Upper lobe of left lung (tissue), 6 donors: ENCODE data around the gene RXRB. TPM values are rescaled to one million over a fixed set of nuclear protein-coding genes. Genes with fewer than 3 reads are reported as not detected.

Experiments used
- ATAC-seq, 2 donors: fragments of 200-7000 bp; cut with Tn5 transposase; one replicate each; pipeline ENCODE4 v1.9.1; 2022; ENCODE audit warnings: mild to moderate bottlenecking in 2 of 2, moderate library complexity in 2 of 2; ENCODE audit not compliant: low FRiP score in 2 of 2
- DNase-seq, 2 donors: peaks; one replicate each; pipeline ENCODE4 v3.0.0-alpha.2; 2019 to 2020
- H3K27ac ChIP-seq, 4 donors: fragments of 200-600 bp; sonication (generic); one replicate each; pipeline ENCODE4 v1.5.1; 2016 to 2019
- H3K27me3 ChIP-seq, 4 donors: fragments of 200-600 bp; sonication (generic); one replicate each; pipeline ENCODE4 v1.5.1; 2017 to 2019
- H3K36me3 ChIP-seq, 4 donors: fragments of 200-600 bp; sonication (generic); one replicate each; pipeline ENCODE4 v1.5.1; 2016 to 2019
- H3K4me1 ChIP-seq, 4 donors: fragments of 200-600 bp; sonication (generic); one replicate each; pipeline ENCODE4 v1.5.1; 2018 to 2019
- H3K4me3 ChIP-seq, 4 donors: fragments of 200-600 bp; sonication (generic); one replicate each; pipeline ENCODE4 v1.5.1; 2017 to 2019; ENCODE audit warnings: mild to moderate bottlenecking in 2 of 4, moderate library complexity in 1 of 4
- H3K9me3 ChIP-seq, 4 donors: fragments of 200-600 bp; sonication (generic); one replicate each; pipeline ENCODE4 v1.5.1; 2018 to 2019
- EP300 ChIP-seq, 4 donors: sonication (generic); formaldehyde crosslinking; IDR thresholded peaks; one replicate each; pipeline ENCODE4 v1.5.1; 2017; ENCODE audit warnings: antibody characterized with exemption in 4 of 4, control low read depth in 2 of 4
- POLR2A ChIP-seq, 4 donors: fragments of 450-650 bp; IDR thresholded peaks; one replicate each; pipeline ENCODE4 v1.5.1; 2016 to 2017; ENCODE audit warnings: antibody characterized with exemption in 4 of 4, mild to moderate bottlenecking in 2 of 4
- POLR2AphosphoS5 ChIP-seq, 2 donors: sonication (generic); formaldehyde crosslinking; IDR thresholded peaks; one replicate each; pipeline ENCODE4 v1.5.1; 2017; ENCODE audit warnings: antibody characterized with exemption in 2 of 2
- WGBS, 2 donors: methylation state at CpG; one replicate each; pipeline ENCODE4 v1.1.5; 2017 to 2018; 5-methylcytosine and 5-hydroxymethylcytosine counted together
- total RNA-seq, 6 donors: library from RNA; depleted of rRNA in 4 of 6; stranded (reverse); fragments of >200 nt in 4 of 6; gene quantifications; one replicate each; pipeline versions ENCODE4 v1.1.0 to v1.2.1, GENCODE V29; 2016 to 2021
- TF ChIP-seq, protein P1 (sequence below), 6 experiments: fragments of 450-650 bp in 4 of 6; fragments of 200-600 bp in 2 of 6; sonication (generic) in 2 of 6; IDR thresholded peaks; one replicate each; pipeline ENCODE4 v1.5.1; 2016 to 2019; ENCODE audit warnings: antibody characterized with exemption in 6 of 6
- donor health status: DM: no; HTN: no; CAD: no; lungs with moderate emphysema.
- donor health status: DM: no; HTN: yes; CAD: no; lungs with severe emphysema.

RXRB gene
- total RNA-seq, 6 donors from 2014 or later = 19.3 to 67.1 (median 48.4) TPM

DNA sequence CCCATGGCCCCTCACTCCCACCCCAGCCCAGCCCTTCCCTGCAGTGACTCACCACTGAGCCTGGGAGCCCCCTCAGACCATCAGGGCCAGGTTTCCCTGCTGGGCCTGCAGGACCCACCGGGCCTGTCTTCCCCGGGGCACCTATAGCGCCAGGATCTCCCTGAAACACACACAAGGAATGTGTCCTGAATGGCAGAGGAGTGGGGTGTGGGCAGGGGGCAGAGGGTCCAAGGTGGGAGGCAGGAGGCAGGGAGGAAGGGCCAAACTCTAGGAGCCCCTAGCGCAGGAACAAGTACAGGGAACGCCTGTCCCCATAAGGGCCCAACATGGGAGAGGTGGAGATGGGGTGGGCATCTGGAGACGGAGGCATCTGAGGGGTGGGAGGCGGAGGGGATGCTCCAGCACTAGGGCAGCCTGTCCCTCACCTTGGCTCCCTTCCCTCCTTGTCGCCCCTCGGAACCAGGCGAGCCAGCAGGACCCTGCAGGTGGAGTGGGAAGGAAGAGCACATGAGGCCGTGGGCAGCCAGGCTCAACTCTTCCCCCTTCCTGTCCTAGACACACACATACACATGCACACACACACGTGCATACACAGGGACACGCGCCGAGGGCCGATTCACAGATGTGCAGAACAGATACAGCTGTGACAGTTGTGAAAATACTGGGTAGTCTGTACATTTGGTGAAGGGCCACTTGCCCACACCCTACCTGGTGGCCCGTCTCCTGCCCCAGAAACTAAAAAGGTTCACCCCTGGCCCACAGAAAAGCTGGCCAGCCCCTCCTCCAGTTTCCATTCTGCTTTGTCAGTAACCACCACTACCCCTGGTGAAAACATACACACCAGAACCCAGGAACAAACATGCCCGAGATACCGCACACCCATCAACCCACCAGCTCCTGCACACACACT is 32.8 kb downstream of the RXRB start:
- no peaks in the 10 kb centered on the region for H3K4me1 ChIP-seq
- no peak for TF ChIP-seq EP300 (IDR thresholded peaks at IDR 0.05)
- TF ChIP-seq POLR2AphosphoS5 (IDR thresholded peaks at IDR 0.05) = no peak
- TF ChIP-seq POLR2A (IDR thresholded peaks at IDR 0.05) = no peak
- TF ChIP-seq, protein P1, sequence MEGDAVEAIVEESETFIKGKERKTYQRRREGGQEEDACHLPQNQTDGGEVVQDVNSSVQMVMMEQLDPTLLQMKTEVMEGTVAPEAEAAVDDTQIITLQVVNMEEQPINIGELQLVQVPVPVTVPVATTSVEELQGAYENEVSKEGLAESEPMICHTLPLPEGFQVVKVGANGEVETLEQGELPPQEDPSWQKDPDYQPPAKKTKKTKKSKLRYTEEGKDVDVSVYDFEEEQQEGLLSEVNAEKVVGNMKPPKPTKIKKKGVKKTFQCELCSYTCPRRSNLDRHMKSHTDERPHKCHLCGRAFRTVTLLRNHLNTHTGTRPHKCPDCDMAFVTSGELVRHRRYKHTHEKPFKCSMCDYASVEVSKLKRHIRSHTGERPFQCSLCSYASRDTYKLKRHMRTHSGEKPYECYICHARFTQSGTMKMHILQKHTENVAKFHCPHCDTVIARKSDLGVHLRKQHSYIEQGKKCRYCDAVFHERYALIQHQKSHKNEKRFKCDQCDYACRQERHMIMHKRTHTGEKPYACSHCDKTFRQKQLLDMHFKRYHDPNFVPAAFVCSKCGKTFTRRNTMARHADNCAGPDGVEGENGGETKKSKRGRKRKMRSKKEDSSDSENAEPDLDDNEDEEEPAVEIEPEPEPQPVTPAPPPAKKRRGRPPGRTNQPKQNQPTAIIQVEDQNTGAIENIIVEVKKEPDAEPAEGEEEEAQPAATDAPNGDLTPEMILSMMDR (IDR thresholded peaks at IDR 0.05) = no peak
- H3K27ac ChIP-seq = no peak overlapping the region
- no peaks in the 10 kb centered on the region for H3K9me3 ChIP-seq
- 83 to 88% methylated on average over 15 to 19 of the region's 19 CpGs for WGBS, 2 donors
- peak in 1 of 2 donors; percentile 51 for DNase-seq
- no peak overlapping the region for H3K4me3 ChIP-seq
- ATAC-seq = no peak
- H3K36me3 ChIP-seq = no peaks in the 10 kb centered on the region
- H3K27me3 ChIP-seq = no peaks in the 10 kb centered on the region

DNA sequence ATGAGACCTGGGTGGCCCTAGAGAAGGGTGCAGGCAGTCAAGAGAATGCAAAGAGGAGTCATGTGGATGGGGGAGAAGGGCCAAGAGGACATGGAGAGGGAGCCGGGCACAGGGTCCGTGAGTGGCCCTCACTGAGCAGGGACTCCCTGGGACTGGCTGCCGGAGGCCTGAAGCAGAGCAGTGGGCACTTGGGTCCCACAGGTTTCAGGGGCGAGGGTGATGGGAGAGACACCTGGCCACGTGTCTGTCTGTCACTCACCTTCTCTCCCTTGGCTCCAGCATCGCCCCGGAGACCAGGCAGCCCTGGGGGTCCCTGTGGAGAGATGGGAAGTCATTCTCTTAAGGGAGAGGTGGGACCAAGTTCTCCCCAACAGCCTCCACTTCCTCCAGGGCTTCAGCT is 33.7 kb downstream of the RXRB start:
- TF ChIP-seq POLR2A (IDR thresholded peaks at IDR 0.05) = no peak
- no peak for TF ChIP-seq EP300 (IDR thresholded peaks at IDR 0.05)
- TF ChIP-seq, protein P1 (IDR thresholded peaks at IDR 0.05) = no peak
- TF ChIP-seq POLR2AphosphoS5 (IDR thresholded peaks at IDR 0.05) = no peak
- 80 to 81% methylated on average over 2 to 7 of the region's 7 CpGs for WGBS, 2 donors
- ATAC-seq = no peak

DNA sequence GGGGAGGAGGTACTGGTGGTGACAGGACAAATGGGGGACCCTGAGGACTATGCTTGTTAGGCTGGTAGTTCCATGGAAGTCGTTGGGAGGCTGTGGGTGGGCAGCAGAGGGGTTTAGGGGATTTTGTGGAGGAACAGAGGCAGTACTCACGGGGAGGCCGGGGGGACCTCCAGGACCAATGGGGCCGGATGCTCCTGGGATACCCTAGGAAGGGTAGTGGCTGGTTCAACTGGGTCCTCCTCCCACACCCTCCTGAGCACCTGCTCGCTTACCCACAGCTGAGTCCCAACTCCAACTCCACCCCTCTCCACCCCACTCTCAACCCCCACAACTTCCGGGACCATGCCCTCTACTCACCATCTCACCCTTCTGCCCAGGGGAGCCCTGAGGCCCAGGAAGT is 34.1 kb downstream of the RXRB start:
- no peak for TF ChIP-seq EP300 (IDR thresholded peaks at IDR 0.05)
- TF ChIP-seq, protein P1 (IDR thresholded peaks at IDR 0.05) = no peak
- Histone ChIP-seq H3K36me3 (no peaks in the 10 kb centered on the region), H3K4me3 (no peak overlapping the region), H3K27me3 (no peaks in the 10 kb centered on the region), H3K4me1 (peaks cover 6 to 9% (median 7%) of the 10 kb centered on the region in 4 donors), H3K9me3 (no peaks in the 10 kb centered on the region), H3K27ac (no peak overlapping the region)
- DNase-seq (no peak), ATAC-seq (no peak)
- WGBS, 2 donors = 84 to 87% methylated on average over 6 of the region's 6 CpGs

More for the DNA sequence above, 33.7 kb downstream of the RXRB start:
- Histone ChIP-seq H3K4me1 (peaks cover 3 to 5% (median 3%) of the 10 kb centered on the region in 4 donors), H3K27ac (no peak overlapping the region), H3K4me3 (no peak overlapping the region), H3K36me3 (no peaks in the 10 kb centered on the region), H3K9me3 (no peaks in the 10 kb centered on the region), H3K27me3 (no peaks in the 10 kb centered on the region)
- peak in 1 of 2 donors; percentile 40 for DNase-seq

DNA sequence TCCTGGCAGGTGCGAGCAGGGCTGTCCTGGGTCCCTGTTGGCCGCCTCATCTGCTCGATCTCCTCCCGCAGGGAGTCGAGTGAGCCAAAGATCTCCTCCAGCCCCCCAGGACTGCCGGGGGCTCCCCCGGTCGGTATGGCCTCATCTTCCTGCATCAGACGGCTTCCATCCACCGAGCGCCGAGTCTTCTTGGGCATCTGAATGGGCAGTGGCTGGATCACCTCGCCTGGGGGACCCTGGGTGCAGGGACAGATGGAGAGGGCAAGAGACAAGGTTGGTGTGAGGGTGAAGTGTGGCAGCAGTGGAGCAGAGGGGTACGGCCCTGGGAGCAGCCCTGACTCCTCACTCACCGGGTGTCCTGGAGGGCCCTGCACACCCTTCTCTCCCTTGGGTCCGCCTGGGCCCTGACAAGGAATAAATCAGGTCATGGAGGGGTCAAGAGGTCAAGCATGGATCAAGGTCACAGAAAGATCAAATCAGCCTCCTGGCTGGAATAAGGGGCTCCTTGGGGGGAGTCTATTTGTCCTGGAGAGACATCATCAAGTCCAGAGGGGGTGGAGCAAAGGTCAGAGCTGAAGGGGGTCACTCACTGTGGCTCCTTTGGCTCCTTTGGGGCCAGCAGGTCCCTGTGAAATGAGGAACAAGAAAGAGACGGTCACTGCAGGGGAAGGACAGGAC is 34.7 kb downstream of the RXRB start:
- TF ChIP-seq EP300 (IDR thresholded peaks at IDR 0.05) (no peak), POLR2A (IDR thresholded peaks at IDR 0.05) (no peak), POLR2AphosphoS5 (IDR thresholded peaks at IDR 0.05) (no peak)
- TF ChIP-seq, protein P1 (IDR thresholded peaks at IDR 0.05) = no peak
- no peaks in the 10 kb centered on the region for H3K9me3 ChIP-seq
- H3K4me3 ChIP-seq = no peak overlapping the region
- H3K27ac ChIP-seq = no peak overlapping the region
- H3K27me3 ChIP-seq = no peaks in the 10 kb centered on the region
- H3K36me3 ChIP-seq = no peaks in the 10 kb centered on the region
- DNase-seq (peak in 1 of 2 donors; percentile 72), ATAC-seq (no peak)
- peaks cover 12 to 15% (median 13%) of the 10 kb centered on the region in 4 donors for H3K4me1 ChIP-seq
- 72 to 88% methylated on average over 9 to 17 of the region's 17 CpGs for WGBS, 2 donors
